ENCODE measurements around the gene SLC14A1.

SLC14A1 gene

GRCh38 chr18:45715212-45715780, 8.7 kb upstream of the SLC14A1 start:
- no peaks in the 10 kb centered on the region for H3K4me1 ChIP-seq (ENCODE audit: low read length)
- no peaks in the 10 kb centered on the region for H3K36me3 ChIP-seq (replicated peaks; ENCODE audit: insufficient read depth, low read length)
- H3K79me2 ChIP-seq (ENCODE audit: low read length): no peaks in the 10 kb centered on the region
- no peak overlapping the region for H3K27ac ChIP-seq (ENCODE audit: low read length)
- no peak overlapping the region for H3K4me2 ChIP-seq (ENCODE audit: low read depth, low read length)
- no peak for DNase-seq
- no peaks in the 10 kb centered on the region for H3K27me3 ChIP-seq (replicated peaks; ENCODE audit: insufficient read depth, low read length)
- H3K9ac ChIP-seq (ENCODE audit: low read length): no peak overlapping the region
- H4K20me1 ChIP-seq (ENCODE audit: insufficient read depth, low read length): no peaks in the 10 kb centered on the region
- no peak for TF ChIP-seq CTCF (IDR thresholded peaks at IDR 0.05; ENCODE audit: low read length)
- TF ChIP-seq EZH2phosphoT487 (IDR thresholded peaks at IDR 0.05; ENCODE audit: low read length): no peak
- TF ChIP-seq EZH2 (optimal IDR thresholded peaks at IDR 0.05; ENCODE audit: low read depth, low read length): no peak
- no peaks in the 10 kb centered on the region for H3F3A ChIP-seq (ENCODE audit: insufficient read depth, low read length)
- H3K9me3 ChIP-seq (replicated peaks; ENCODE audit: insufficient read depth, low read length): no peaks in the 10 kb centered on the region
- H2AFZ ChIP-seq (ENCODE audit: low read length): no peak overlapping the region
- no peak overlapping the region for H3K4me3 ChIP-seq (ENCODE audit: low read length)
- H3K9me2 ChIP-seq (replicated peaks; ENCODE audit: insufficient read depth, low read length): no peaks in the 10 kb centered on the region

- no peak overlapping the region for H3K4me3 ChIP-seq (ENCODE audit: low read length)
- H3K4me1 ChIP-seq (ENCODE audit: low read length): no peaks in the 10 kb centered on the region
- H3K9ac ChIP-seq (ENCODE audit: low read length): no peak overlapping the region
- H4K20me1 ChIP-seq (ENCODE audit: insufficient read depth, low read length): no peaks in the 10 kb centered on the region
- no peaks in the 10 kb centered on the region for H3K27me3 ChIP-seq (replicated peaks; ENCODE audit: insufficient read depth, low read length)
- no peaks in the 10 kb centered on the region for H3K9me3 ChIP-seq (replicated peaks; ENCODE audit: insufficient read depth, low read length)
- no peaks in the 10 kb centered on the region for H3K79me2 ChIP-seq (ENCODE audit: low read length)
- no peak overlapping the region for H2AFZ ChIP-seq (ENCODE audit: low read length)
- TF ChIP-seq CTCF (IDR thresholded peaks at IDR 0.05; ENCODE audit: low read length): no peak
- no peak for TF ChIP-seq EZH2phosphoT487 (IDR thresholded peaks at IDR 0.05; ENCODE audit: low read length)
- no peak for TF ChIP-seq EZH2 (optimal IDR thresholded peaks at IDR 0.05; ENCODE audit: low read depth, low read length)
- no peak overlapping the region for H3K27ac ChIP-seq (ENCODE audit: low read length)
- no peak for DNase-seq
- H3K9me2 ChIP-seq (replicated peaks; ENCODE audit: insufficient read depth, low read length): no peaks in the 10 kb centered on the region
- H3K4me2 ChIP-seq (ENCODE audit: low read depth, low read length): no peak overlapping the region
- H3F3A ChIP-seq (ENCODE audit: insufficient read depth, low read length): no peaks in the 10 kb centered on the region
- no peaks in the 10 kb centered on the region for H3K36me3 ChIP-seq (replicated peaks; ENCODE audit: insufficient read depth, low read length)
Observed at GRCh38 chr18:45719106-45719505, 4.9 kb upstream of the SLC14A1 start.

GRCh38 chr18:45722899-45723298, 1.1 kb upstream of the SLC14A1 start:
- H2AFZ ChIP-seq (ENCODE audit: low read length): no peak overlapping the region
- H3K27me3 ChIP-seq (replicated peaks; ENCODE audit: insufficient read depth, low read length): no peaks in the 10 kb centered on the region
- no peaks in the 10 kb centered on the region for H4K20me1 ChIP-seq (ENCODE audit: insufficient read depth, low read length)
- DNase-seq: peak; percentile 59
- H3K9ac ChIP-seq (ENCODE audit: low read length): no peak overlapping the region
- no peaks in the 10 kb centered on the region for H3K36me3 ChIP-seq (replicated peaks; ENCODE audit: insufficient read depth, low read length)
- H3K9me2 ChIP-seq (replicated peaks; ENCODE audit: insufficient read depth, low read length): no peaks in the 10 kb centered on the region
- no peak overlapping the region for H3K27ac ChIP-seq (ENCODE audit: low read length)
- H3K4me2 ChIP-seq (ENCODE audit: low read depth, low read length): no peak overlapping the region
- no peaks in the 10 kb centered on the region for H3K9me3 ChIP-seq (replicated peaks; ENCODE audit: insufficient read depth, low read length)
- H3F3A ChIP-seq (ENCODE audit: insufficient read depth, low read length): no peaks in the 10 kb centered on the region
- H3K4me3 ChIP-seq (ENCODE audit: low read length): no peak overlapping the region
- no peaks in the 10 kb centered on the region for H3K79me2 ChIP-seq (ENCODE audit: low read length)
- TF ChIP-seq CTCF (IDR thresholded peaks at IDR 0.05; ENCODE audit: low read length): peak; percentile 75
- no peak for TF ChIP-seq EZH2 (optimal IDR thresholded peaks at IDR 0.05; ENCODE audit: low read depth, low read length)
- H3K4me1 ChIP-seq (ENCODE audit: low read length): no peaks in the 10 kb centered on the region
